GM19324 (cell line): ENCODE data around the gene SLC25A38.

ENCODE experiments used
- ATAC-seq: cut with Tn5 transposase; IDR thresholded peaks from one replicate; pipeline ENCODE4 v1.9.1; 2021; ENCODE audit warnings: mild to moderate bottlenecking, moderate library complexity; ENCODE audit not compliant: unreplicated experiment, low FRiP score

The SLC25A38 gene

GRCh38 chr3:39428745-39429201 is 45.6 kb downstream of the SLC25A38 start:
- no peak for ATAC-seq

- no peak for ATAC-seq
These were observed 46.3 kb downstream of the SLC25A38 start for GRCh38 chr3:39429466-39429865.

- ATAC-seq = no peak
These were observed 49.2 kb downstream of the SLC25A38 start for GRCh38 chr3:39432342-39432741.

DNA sequence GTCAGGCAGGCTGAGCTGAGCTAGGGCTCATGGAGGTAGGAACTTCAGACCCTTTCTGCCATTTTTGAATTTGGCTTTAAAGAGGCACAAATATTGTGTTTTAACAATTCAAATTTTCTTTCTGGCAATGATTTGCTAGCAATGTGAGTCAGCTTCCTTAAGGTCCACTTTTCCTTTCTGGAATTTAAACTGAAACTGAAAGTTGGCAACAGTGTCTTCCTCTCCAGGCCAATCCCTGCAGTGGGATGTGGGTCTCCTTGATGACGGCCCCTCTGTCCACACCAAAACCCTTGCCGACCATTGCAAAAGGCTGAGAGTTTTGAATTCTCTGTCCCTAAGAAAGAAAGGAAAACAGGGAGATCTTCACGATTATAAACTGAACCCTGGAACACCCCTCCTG is 50.5 kb downstream of the SLC25A38 start:
- no peak for ATAC-seq

DNA sequence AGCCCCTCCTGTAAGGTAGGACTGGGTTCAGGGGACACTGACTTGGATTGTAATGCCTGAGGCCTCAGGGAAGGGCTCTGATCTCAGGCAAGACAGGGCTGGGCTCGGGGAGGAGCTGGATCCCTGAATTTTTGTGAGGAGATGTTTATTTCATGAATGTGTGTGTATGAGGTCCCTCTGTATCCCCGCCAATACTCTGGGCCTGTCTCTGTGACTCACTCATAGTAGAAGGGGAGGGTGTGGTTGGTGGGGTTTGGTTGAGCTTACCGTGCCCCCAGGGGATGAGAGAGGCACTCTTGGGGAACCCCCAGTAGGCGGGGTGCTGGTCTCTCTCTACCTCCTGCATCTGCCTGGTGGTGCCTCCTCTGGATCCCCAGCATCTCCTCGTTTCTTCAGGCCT is 51.4 kb downstream of the SLC25A38 start:
- no peak for ATAC-seq

- ATAC-seq = no peak
These were observed 52.0 kb downstream of the SLC25A38 start for GRCh38 chr3:39435006-39435748.

GRCh38 chr3:39438880-39439279 is 55.7 kb downstream of the SLC25A38 start:
- no peak for ATAC-seq

GRCh38 chr3:39440316-39440715 is 57.1 kb downstream of the SLC25A38 start:
- no peak for ATAC-seq

DNA sequence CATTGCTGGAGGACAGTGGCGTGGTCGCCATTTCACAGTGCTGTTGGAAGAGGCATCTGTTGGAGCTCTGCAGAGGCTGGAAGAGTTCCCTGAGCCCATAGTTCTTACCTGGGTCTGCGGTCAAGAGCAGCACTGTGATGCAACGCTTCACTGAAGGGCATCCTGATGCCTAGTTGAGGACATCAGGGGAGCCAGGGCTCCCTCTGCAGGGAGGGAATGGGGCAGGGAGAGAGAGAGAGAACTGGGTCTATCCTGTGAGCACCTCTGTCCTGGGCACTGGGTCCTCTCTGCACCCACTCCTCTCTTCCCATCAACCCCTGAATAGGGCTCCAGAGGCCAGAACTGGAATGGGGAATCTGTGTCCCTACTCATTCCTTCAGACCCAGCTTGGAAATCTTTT is 60.4 kb downstream of the SLC25A38 start:
- ATAC-seq = no peak

GRCh38 chr3:39445927-39446326 is 62.8 kb downstream of the SLC25A38 start:
- ATAC-seq = no peak

GRCh38 chr3:39446444-39446843 is 63.3 kb downstream of the SLC25A38 start:
- no peak for ATAC-seq
